ENCODE measurements around the gene ASIC4.
A peak's percentile ranks its signal among the peaks of the same experiment; 100 is the strongest.

Gene ASIC4

GRCh38 chr2:219570924-219571310, 56.6 kb downstream of the ASIC4 start:
- DNase-seq, result peak; percentile 34

DNA sequence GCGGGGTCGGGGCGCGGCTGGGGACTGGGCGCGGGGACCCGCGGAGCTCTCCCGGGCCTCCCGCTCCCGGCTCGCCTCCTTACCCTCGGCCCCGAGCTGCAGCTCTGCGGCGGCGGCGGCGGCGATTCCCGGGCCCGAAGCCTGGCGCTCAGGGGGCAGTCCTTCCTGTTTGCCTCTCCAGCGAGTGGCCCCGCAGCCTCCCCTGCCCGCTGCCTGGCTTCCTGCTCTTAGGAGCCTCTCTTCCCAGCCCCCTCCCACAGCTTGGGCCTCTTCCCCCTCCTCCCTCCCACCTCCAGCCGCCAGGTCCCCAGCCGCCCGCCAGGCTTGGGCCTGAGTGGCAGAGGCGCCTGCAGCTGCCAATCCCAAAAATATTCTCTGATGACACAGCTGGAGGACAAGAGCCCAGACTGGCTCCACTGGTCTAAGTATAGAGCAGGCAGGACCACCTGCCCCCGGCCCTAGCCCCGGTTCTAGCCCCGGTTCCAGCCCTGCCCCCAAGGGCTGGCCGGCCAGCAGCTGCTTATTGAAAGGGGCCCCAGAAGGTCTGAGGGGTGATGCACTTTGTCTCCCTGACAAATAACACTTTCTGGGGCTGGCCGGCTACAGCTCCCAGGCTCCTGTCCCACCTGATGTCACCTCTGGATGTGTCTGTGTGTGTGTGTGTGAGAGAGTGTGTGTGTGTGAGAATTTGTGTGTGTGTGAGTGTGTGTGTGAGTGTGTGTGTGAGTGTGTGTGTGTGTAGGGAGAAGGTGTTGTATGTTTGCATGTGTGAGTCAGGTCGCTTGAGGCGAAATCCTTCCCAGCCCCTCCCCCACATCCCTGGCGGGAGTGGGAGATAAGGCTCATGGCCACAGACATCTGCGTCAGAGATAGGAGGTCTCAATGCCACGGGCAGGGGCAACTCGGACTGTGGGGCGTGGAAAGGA, 57.3 kb downstream of the ASIC4 start, which contains the start of gene OBSL1:
Gene OBSL1, minus strand, starts transcription at position 229 of the 926 bp plus-strand sequence. CDS start 307 bp downstream, outside the sequence.
- DNase-seq, result peak; percentile 82

DNA sequence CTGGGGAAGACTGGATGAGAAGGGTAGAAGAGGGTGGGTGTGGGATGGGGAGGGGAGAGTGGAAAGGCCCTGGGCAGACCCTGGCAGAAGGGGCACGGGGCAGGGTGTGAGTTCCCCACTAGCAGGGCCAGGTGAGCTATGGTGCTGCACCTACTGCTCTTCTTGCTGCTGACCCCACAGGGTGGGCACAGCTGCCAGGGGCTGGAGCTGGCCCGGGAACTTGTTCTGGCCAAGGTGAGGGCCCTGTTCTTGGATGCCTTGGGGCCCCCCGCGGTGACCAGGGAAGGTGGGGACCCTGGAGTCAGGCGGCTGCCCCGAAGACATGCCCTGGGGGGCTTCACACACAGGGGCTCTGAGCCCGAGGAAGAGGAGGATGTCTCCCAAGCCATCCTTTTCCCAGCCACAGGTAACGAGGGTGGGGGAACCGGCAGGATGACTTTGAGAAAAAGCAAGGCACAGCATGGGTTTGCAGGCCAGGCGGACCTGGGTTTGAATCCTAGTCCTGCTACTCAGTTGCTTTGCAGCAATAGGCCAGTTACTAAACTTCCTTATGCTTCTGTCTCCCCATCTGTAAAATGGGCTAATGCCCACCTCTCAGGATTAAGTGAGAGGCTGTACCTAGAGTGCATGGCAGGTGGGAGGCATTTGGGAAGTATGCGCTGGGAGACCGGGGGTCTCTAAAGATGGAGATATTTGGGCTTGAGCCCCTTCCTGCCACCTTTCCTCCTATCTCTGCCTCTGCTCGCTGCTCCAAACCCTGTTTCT, 58.1 kb downstream of the ASIC4 start, which contains the start of gene INHA:
Gene INHA, plus strand, starts transcription at position 74 of the 765 bp plus-strand sequence. Its CDS starts 65 bp downstream, at position 139.
- DNase-seq, result no peak

DNA sequence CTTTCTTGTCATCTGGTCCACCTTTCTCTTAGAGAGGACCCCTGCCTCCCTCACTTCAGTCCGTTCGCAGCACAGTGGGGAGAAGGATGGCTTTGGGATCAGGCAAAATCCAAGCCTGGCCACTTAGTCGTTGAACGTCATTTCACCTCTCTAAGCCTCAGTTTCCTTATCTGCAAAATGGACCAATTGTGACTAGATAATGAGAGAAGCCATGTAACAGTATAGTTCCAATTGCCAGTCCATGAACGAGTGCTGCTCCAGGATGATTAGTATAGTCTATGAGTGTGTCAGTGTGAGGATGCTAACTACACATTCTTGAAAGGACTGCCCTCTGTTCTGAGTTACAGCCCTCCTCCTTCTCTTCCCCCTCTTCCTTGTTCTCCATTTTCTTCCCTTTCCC, 58.9 kb downstream of the ASIC4 start:
- no peak for DNase-seq

DNA sequence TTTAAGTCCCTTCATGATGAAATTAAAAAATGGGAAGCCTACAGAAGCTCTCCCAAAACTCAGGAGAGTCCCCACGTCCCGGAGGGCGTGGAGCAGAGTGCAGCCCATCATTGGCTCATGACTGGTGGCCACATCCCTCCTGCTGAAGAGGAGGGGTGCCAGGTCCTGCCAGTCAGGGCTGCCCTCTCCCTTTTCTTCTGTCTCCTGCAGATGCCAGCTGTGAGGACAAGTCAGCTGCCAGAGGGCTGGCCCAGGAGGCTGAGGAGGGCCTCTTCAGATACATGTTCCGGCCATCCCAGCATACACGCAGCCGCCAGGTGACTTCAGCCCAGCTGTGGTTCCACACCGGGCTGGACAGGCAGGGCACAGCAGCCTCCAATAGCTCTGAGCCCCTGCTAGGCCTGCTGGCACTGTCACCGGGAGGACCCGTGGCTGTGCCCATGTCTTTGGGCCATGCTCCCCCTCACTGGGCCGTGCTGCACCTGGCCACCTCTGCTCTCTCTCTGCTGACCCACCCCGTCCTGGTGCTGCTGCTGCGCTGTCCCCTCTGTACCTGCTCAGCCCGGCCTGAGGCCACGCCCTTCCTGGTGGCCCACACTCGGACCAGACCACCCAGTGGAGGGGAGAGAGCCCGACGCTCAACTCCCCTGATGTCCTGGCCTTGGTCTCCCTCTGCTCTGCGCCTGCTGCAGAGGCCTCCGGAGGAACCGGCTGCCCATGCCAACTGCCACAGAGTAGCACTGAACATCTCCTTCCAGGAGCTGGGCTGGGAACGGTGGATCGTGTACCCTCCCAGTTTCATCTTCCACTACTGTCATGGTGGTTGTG, 60.4 kb downstream of the ASIC4 start:
- no peak for DNase-seq

DNA sequence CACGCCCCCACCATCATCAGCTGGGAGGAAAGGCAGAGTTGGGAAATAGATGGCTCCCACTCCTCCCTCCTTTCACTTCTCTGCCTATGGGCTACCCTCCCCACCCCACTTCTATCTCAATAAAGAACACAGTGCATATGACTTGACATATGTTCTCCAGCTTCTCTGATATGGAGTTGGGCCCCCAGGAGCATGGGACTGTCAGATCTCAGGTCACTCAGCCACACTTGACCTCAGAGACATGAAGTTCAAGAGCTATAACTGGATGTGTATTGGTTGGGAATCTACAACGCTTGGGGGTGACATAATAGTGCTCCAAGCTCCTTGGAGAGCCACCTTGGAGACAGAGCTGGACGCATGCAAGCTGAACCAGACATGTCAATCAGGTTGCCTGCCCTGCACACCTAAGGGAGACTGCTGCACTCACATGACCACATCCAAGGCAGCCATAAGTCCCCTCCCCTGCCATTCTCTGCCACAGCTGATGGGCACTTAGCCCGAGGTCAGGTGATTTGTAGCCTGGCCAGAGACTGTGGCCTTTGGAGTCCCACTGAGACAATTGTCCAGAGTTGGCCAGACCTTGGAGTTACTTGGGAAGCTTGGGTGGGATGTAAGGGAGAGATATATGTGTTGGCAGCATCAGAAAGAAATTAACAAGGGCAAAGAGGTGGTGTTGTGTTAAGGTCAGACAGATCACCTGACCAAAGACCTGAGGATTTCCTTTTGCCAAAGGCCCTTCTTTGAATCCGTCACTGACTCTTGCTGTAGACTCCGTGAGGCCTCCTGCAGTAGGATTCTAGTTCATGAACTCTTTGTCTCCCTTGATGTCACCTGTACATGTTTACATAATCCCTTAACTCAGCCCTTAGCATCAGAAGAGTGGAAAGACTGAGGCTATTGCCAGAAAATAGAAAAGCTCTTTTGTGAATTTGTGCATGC, 61.6 kb downstream of the ASIC4 start:
- no peak for DNase-seq

DNA sequence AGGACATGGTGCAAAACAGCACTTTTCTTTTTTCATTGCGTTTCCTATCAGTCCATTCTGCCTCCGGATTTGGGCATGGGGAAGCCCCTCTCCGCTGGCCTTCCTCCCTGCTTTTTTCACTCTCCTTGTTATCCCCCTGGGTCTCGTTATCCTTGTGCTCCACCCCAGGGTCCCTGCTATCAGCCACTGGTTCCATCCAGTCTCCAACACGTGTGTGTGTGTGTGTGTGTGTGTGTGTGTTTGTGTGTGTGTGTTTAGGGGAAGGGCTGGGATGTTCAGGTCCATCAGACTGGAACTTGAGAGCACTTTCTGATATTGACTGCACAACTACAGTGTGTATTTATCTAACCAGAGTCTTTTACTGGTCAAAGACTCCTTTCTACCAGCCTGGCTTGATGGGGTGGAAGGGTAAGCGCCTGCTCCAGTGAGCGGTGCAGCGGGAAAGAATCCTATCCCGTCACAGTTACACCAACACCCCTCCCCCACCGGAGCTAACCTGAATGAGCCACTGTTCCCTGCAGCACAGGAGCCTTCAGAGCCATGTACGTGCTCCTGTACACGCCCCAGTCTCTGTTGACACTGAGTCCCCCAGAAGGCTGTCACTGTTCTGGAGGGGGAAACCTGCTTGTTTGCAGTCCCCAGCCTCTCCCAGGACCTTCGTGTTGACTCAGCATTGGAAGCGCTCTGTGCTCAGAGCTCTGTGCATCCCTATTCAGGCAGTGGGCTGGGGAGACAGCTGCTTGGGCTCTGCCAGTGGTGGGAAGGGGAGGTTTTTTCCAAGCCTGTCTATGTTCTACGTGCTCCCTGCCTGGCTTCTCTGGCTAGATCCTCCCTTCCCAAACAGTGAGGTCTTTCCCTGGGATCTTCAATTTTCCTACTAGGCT, 62.5 kb downstream of the ASIC4 start:
- peak; percentile 24 for DNase-seq

- DNase-seq, result no peak
These were observed 64.7 kb downstream of the ASIC4 start for GRCh38 chr2:219578811-219579613.

DNA sequence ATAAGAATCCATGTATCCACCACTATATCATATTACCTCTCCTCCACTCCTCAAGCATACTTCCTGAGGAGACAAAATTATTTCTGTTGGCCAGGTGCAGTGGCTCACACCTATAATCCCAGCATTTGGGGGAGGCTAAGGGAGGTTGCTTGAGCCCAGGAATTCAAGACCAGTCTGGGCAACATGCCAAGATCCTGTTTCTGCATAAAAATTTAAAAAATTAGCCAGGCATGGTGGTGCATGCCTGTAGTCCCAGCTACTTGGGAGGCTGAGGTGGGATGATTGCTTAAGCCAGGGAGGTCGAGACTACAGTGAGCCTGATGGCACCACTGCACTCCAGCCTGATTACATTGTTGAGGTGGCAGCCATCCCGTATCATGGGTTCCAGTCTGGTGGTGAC, 67.1 kb downstream of the ASIC4 start:
- DNase-seq, result no peak
